DND-41 (cell line): ENCODE results near the gene RNF149.

Experiments used
- ATAC-seq: fragments of 200-7000 bp; cut with Tn5 transposase; 3 replicates; pipeline ENCODE4 v1.9.1; 2021; ENCODE audit warnings: low read depth; ENCODE audit not compliant: insufficient read depth
- DNase-seq: peaks from one replicate; pipeline ENCODE4 v3.0.0-alpha.2; 2020
- H2AFZ ChIP-seq: 2 replicates; pipeline ENCODE4 v1.6.0; 2012; ENCODE audit warnings: low read depth, low read length
- H3K27ac ChIP-seq: 2 replicates; pipeline ENCODE4 v1.5.1; 2012; ENCODE audit warnings: low read length, inconsistent platforms
- H3K27me3 ChIP-seq: fragments of 200-600 bp; sonication (generic); 2 replicates; pipeline ENCODE4 v1.6.0; 2012; ENCODE audit warnings: low read length, mild to moderate bottlenecking, inconsistent platforms; ENCODE audit not compliant: insufficient read depth, poor library complexity
- H3K36me3 ChIP-seq: 2 replicates; pipeline ENCODE4 v1.5.1; 2012; ENCODE audit warnings: low read length, inconsistent platforms; ENCODE audit not compliant: insufficient read depth
- H3K4me1 ChIP-seq: 2 replicates; pipeline ENCODE4 v1.5.1; 2012; ENCODE audit warnings: mild to moderate bottlenecking, low read length; ENCODE audit not compliant: insufficient read depth
- H3K4me2 ChIP-seq: 2 replicates; pipeline ENCODE4 v1.6.0; 2012; ENCODE audit warnings: mild to moderate bottlenecking, moderate library complexity, low read length, inconsistent platforms; ENCODE audit not compliant: insufficient read depth
- H3K4me3 ChIP-seq, 2 experiments: fragments of 200-600 bp in 1 of 2; shearing (Covaris generic) in 1 of 2; 2 replicates each; pipeline ENCODE4 v1.5.1; 2012 to 2016; ENCODE audit warnings: inconsistent platforms in 2 of 2, low read length in 2 of 2, mild to moderate bottlenecking in 2 of 2, low read depth in 1 of 2, moderate library complexity in 1 of 2
- H3K79me2 ChIP-seq: 2 replicates; pipeline ENCODE4 v1.6.0; 2012; ENCODE audit warnings: low read length, inconsistent platforms; ENCODE audit not compliant: insufficient read depth
- H3K9ac ChIP-seq: 2 replicates; pipeline ENCODE4 v1.6.0; 2012; ENCODE audit warnings: low read depth, mild to moderate bottlenecking, inconsistent platforms, low read length, moderate library complexity
- H3K9me3 ChIP-seq: 2 replicates; pipeline ENCODE4 v1.5.1; 2012; ENCODE audit warnings: low read length, moderate library complexity, mild to moderate bottlenecking, inconsistent platforms; ENCODE audit not compliant: insufficient read depth, severe bottlenecking
- H4K20me1 ChIP-seq: 2 replicates; pipeline ENCODE4 v1.6.0; 2012; ENCODE audit warnings: low read length; ENCODE audit not compliant: insufficient read depth
- CTCF ChIP-seq: IDR thresholded peaks from 2 replicates; pipeline ENCODE4 v1.5.1; 2012; ENCODE audit warnings: borderline replicate concordance, low read length, moderate library complexity, mild to moderate bottlenecking; ENCODE audit not compliant: poor library complexity, severe bottlenecking; ENCODE audit errors: extremely low read depth
- EZH2 ChIP-seq: IDR thresholded peaks from 3 replicates; pipeline ENCODE4 v1.6.1; 2012; ENCODE audit warnings: borderline replicate concordance, low read depth, mild to moderate bottlenecking, moderate library complexity, low read length, inconsistent platforms; ENCODE audit not compliant: severe bottlenecking

Gene RNF149

DNA sequence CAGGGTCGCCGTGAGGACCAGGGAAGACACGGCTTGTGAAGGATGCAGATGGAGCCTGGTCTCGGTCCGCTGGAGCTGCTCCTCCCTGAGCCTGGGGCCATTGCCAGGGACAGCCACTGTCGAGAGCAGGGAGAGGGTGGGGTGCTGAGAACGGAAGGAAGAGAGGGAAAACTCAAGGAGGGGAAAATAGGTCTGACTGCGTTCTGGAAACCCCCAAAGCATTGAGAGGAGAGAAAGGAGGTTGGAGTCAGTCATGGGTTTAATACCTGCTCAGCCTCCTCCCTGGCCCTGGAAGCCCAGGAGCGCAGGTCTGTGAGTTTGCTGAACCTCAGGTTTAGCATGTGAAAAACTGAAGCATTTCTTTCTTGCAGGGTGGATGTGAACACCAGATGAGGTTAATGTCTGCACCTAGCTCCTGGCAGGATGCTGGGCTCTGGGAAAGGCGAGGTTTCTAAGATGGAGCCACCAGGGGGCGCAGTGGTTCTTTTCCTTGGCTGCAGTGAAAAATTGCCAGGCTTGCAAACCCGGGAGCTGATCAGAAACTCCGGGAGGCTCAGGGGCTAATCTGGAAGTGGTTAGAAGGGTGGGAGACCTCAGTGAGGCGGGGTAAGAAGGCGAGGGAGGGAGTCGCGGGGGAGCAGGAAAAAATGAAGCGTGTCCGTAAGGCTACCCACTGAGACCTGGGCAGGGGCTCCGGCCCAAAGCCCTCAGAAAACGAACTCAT, 33.6 kb upstream of the RNF149 start:
- TF ChIP-seq CTCF (peak; percentile 89), EZH2 (no peak)
- Histone ChIP-seq H3K4me1 (peaks cover 15% of the 10 kb centered on the region), H3K27ac (no peak overlapping the region), H3K27me3 (no peaks in the 10 kb centered on the region), H3K36me3 (no peaks in the 10 kb centered on the region), H4K20me1 (no peaks in the 10 kb centered on the region), H2AFZ (no peak overlapping the region), H3K9me3 (no peaks in the 10 kb centered on the region), H3K4me3 (no peak overlapping the region), H3K4me2 (no peak overlapping the region), H3K9ac (no peak overlapping the region), H3K79me2 (no peaks in the 10 kb centered on the region)
- peak; percentile 86 for ATAC-seq
- peak; percentile 81 for DNase-seq

- Histone ChIP-seq H3K27ac (no peak overlapping the region), H3K4me2 (no peak overlapping the region), H2AFZ (no peak overlapping the region), H3K4me3 (no peak overlapping the region), H3K9me3 (no peaks in the 10 kb centered on the region), H4K20me1 (no peaks in the 10 kb centered on the region), H3K79me2 (no peaks in the 10 kb centered on the region), H3K9ac (no peak overlapping the region), H3K27me3 (no peaks in the 10 kb centered on the region), H3K36me3 (no peaks in the 10 kb centered on the region), H3K4me1 (peaks cover 15% of the 10 kb centered on the region)
- TF ChIP-seq EZH2 (no peak), CTCF (no peak)
- DNase-seq (peak; percentile 56), ATAC-seq (peak; percentile 59)
Measured at GRCh38 chr2:101341421-101341820, 32.9 kb upstream of the RNF149 start.

- H3K36me3 ChIP-seq = no peaks in the 10 kb centered on the region
- peak overlapping the region; percentile 41; the same call in 1 of the 2 replicates for H3K27ac ChIP-seq
- ATAC-seq (no peak), DNase-seq (no peak)
- TF ChIP-seq EZH2 = no peak
- TF ChIP-seq CTCF = no peak
- no peaks in the 10 kb centered on the region for H3K79me2 ChIP-seq
- no peaks in the 10 kb centered on the region for H4K20me1 ChIP-seq
- peak overlapping the region; percentile 14 for H2AFZ ChIP-seq
- peaks cover 15% of the 10 kb centered on the region for H3K4me1 ChIP-seq
- no peak overlapping the region for H3K9ac ChIP-seq
- no peaks in the 10 kb centered on the region for H3K27me3 ChIP-seq
- no peaks in the 10 kb centered on the region for H3K9me3 ChIP-seq
- H3K4me2 ChIP-seq = no peak overlapping the region
- H3K4me3 ChIP-seq = no peak overlapping the region
Measured at GRCh38 chr2:101340141-101340551, 31.6 kb upstream of the RNF149 start.
